HK-2 (cell line): Measurements from ENCODE around the gene CRYBA1.
"Not testable (repeated sequence)": the region's sequence is repeated elsewhere in the genome, so short reads cannot be mapped to it uniquely, and the experiment has no call there.

Experiments used
- DNase-seq: peaks from one replicate; pipeline ENCODE4 v3.0.0-alpha.2; 2018; ENCODE audit not compliant: unreplicated experiment

The CRYBA1 gene, protein sequence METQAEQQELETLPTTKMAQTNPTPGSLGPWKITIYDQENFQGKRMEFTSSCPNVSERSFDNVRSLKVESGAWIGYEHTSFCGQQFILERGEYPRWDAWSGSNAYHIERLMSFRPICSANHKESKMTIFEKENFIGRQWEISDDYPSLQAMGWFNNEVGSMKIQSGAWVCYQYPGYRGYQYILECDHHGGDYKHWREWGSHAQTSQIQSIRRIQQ

DNA sequence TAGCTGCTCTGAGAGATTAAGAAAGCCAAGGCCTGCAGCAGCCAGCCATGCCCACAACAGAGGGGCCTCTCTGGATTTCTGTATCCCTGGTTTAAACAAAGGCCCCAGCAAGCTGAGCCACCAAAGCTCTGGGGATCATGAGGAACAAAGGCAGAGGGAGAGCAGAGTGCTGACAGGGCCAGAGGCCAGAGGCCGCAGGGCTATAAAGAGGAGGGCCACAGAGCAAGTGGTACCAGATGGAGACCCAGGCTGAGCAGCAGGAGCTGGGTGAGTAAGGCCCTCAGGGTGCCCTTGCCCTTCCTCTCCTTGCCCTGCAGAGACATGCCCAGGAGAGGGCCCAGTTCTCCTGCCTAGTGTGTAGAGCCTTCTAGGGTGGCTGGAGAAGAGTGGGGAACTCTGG, at the start of gene CRYBA1:
Gene CRYBA1, plus strand, starts transcription at position 232 of the 400 bp plus-strand sequence. Its CDS starts 5 bp downstream, at position 237.
- no peak for DNase-seq

DNA sequence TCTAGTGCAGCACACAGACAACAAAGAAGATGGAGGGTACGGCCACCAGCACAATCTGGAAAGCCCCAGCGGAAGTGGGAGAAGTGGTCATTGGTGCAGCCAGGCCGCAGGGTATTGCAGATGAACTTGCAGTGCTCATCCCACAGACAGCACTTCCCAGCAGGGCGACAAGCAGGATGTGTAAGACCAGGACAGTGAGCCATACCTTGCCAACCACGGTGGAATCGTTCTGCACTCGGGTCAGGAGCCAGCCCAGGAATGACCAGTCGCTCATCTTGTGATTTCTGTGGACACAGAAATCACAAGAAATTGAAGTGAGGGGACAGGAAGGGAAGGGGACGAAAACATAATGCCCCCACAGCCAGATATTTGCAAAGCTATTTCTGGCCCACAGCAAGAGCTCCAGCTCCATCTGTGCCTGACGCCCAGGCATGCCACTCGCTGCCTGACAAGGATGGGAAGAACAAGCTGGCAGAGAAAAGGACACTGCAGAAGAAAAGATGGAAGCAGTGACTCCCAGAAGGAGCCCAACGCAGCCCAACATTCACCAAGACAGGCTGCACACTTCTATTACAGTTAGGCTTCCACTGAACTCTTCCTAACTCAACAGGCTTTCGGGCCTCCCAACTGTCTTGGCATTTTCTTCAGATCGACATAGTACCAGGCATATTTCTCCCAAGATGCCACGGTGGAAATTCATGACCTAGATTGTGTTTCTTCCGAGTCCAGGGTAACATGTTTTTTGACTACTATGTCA, 49.0 kb upstream of the CRYBA1 start:
- no peak for DNase-seq

DNA sequence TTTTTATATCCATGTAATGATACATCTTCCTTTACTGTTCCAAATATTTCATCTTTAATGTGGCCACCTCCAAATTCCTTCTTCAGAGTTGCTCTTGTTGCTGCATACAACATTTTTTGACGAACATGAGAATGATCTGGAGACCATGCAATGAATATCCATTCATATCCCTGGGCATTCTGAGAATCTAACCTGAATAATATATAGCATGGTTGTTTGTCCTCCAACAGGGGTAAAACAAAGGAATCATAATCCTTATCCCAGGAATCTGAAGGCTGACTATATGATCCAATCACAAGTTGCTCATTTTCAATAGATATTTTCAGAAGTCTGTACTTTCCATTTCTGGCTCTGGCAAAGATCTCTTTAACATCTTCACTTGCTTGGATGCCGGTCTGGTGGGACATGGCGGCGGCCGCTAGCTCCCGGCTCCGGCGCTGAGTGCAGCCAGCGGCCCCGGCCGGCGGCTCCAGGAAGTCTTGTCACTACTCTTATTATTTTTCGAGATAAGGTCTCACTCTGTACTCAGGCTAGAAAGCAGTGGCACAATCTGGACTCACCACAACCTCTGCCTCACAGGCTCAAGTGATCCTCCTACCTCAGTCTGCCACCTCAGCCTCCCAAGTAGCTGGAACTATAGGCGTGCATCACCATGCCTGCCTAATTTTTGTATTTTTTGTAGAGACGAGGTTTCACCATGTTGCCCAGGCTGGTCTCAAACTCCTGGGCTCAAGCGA, 42.4 kb upstream of the CRYBA1 start:
- DNase-seq = not testable (repeated sequence)

DNA sequence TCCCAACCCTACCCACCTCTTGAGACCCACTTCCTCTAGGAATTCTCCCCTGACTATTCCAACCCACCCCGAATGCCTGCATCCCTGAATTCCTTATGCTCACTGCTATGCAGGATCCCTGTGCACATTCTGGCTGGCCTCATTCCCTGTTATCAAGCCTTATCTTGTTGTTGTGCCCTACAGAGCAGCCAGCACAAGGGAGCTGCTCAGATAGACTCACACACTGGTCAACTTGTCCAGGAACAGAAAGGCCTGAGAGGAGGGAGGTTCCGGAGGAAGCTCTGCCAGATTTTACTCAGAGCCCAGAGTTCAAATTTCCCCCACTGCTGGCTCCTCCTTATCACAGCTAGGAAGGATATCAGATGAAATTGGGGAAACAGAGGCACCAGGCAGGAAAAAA, 41.6 kb upstream of the CRYBA1 start:
- no peak for DNase-seq

DNA sequence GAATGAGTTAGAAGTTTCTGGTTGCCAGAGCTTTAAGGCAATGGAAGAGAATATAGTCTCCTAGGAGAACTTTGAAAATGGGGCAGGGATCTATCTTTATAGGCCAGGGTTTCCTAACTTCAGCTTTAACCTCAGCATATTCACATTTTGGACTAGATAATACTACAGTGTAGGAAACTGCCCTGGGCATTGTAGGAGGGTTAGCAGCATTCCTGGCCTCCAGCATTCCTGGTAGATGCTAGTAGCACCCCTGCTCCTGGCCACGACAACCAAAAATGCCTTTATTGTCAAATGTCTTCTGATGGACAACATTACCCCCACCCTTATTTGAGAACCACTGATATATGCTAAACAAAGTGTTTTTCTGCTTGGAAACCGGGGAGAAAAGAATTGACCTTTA, 38.7 kb upstream of the CRYBA1 start:
- no peak for DNase-seq

DNA sequence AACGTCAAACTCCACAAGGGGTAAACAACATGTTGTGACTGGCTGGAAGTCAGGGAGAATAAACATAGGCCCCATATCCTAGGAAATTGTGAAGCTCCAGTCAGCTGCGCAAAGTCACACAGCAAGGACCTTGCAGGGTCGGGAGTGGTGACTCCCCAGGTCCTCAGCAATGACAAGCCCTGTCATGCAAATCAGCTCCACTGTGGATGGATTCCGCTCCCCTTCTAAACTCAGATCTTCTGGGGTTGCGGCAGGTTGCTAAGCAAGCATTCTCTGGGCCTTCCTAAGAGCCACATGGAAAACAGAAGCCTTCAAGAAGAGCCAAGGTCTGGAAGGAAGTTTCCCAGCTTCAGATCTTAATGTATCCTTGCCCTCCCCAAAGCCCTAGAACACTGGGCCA, 37.6 kb upstream of the CRYBA1 start:
- no peak for DNase-seq

DNA sequence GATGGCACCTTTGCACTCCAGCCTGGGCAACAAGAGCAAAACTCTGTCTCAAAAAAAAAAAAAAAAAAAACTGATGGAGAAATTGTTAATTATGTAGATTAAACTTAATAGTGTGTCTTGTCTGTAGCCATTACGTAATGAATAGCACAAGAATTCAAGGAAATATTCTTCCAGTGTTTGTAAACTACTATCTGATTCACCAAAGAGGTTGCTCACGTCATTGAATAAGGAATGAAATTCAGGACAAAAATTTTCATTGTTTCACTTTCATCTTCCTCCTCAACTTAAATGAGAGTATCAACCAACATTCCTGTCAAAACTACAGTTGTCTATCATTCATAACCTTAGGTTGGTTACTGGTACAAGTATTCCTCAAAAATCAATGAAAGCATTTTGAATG, 35.8 kb upstream of the CRYBA1 start:
- no peak for DNase-seq

DNA sequence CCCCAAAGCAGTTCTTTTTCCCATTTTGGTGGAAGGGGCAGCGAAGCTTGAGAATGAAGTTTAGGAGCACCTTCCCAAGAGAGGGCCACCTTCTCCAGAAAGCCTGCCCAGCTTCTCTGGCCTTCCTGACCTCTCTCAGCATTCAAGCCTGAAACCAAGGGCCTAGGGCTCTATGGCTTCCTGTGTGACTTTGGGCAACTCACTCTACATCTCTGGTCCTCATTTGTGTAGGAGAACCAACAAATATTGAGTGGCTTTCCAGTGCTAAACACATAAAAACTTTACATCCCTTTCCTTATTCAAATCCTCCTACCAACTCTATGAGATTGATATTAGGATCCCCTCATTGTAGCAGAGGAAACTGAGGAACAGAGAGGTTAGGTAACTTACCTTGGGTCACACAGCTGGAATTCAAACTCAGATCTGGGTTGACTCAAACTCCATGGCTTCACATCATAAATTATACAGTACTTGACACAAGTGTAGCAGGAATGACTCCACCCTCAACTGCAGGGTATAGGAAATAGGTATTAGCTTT, 34.5 kb upstream of the CRYBA1 start:
- no peak for DNase-seq

DNA sequence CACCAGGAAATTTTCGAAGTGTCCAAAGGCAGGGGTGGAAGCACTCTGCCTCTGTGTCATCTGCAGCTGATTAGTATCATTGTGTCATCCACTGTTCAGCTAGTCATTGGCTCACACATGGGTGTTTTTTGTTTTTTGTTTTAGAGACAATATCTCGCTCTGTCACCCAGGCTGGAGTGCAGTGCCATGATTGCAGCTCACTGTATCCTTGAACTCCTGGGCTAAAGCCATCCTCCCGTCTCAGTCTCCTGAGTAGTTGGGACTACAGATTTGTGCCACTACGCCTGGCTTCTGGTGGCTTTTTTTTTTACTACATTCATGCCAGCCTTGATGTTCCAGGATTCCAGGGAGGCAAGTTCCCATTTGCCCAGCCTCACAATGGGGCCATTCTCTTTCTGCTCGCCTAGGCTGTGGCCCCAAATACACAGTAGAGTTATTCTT, 34.0 kb upstream of the CRYBA1 start:
- DNase-seq = no peak

DNA sequence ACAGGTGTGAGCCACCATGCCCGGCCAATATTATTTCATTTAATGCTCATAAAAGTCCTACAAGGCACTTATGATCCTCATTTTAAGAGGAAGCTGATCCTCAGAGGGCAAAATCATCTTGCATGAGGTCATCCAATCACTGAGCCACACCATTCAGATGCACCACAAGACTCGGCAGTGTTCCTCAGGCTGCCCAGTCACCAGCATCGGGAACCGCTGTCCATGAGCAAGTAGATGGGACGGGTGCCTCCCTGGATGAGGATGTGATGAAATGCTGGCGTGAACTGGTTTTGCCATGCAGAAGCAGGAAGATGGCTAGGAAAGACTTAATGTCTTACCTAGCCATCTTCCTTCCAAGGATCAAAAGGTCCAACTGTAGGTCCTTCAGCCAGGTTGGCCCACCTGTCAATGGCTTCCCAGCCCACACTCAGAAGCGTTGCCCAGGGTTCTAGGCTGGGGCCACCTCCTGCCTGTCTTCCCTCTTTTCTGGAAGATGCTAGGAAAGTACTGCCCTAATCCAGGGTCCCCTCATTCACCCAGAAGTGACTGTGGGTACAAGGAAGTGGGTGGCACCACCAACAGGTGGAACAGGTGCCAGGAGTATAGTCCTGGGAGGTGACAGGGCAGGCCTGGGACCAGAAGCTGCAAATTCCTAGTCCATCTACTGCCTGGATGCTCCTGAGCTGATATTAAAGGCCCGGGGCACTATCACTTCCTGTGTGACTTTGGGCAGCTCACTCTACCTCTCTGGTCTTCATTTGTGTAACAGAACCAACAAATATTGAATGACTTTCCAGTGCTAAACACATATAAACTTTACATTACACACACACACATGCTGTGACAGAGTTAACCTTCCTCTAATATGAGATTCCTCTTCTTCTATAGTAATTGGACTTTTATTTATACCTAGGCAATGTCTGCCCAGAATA, 32.2 kb upstream of the CRYBA1 start:
- no peak for DNase-seq

DNA sequence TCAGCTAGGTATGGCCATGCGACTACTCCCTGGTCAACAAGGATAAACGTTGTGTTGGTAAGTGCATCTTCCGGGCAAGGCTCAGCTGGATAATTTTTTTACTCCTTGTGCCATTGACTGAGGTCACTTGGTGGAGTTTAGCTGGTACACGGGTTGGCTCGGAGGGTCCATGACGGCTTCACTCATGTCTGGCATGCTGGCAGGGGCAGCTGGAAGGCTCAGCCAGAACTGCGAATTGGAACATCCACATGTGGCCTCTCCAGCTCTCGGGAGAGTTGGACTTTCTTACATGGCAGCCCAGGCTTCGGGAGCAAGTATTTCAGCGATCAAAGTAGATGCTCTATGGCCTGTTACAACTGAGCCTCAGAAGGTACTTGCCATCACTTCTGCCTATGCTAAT, 31.5 kb upstream of the CRYBA1 start:
- DNase-seq = no peak

DNA sequence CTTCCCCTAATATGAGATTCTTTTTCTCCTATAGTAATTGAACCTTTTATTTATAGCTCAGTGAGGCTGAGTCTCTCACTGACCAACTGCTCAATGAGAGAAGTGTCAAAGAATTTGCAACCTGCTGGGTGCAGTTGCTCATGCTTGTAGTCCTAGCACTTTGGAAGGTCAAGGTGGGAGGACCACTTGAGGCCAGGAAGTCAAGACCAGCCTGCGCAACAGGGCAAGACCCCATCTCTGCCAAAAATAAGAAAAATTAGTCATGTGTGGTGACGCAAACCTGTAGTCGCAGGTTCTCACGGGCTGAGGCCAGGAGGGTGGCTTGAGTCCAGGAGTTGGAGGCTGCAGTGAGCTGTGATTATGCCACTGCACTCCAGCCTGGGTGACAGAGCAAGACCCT, 30.9 kb upstream of the CRYBA1 start:
- no peak for DNase-seq

DNA sequence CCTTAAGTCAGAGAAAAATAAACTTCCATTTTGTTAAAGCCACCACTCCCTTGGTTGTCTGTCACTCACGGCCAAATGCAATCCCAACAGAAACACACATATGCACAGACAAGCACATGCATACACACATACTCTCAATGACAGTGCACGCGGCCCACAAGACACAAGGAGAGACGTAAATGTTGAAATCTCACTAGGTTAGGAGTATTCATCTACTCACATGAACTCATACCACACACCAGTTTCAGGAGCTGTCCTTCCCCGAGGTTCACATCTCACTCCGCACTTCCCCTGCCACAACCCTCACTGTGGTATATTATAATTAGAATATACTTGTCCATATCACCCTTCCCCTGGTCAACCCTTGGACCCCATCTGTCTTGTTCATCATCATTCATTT, 30.5 kb upstream of the CRYBA1 start:
- DNase-seq = no peak

DNA sequence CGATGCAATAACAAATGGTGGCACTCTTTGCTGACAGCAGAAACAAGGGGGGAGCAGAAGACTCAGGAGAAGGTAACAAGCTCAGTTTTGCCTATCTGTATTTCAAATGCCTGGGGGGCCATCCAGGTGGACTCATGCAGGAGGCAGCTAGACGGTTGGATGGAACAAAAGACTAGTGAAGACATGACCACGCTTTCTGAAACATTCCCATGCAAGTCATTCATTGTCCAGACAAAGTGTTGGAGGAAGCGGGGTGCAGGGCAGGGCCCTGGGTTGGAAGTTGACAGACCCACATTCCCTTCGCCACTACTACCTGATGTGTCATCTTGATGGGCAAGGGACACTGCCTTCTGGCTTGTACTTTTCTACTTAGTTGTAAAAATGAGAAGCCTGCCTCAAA, 29.8 kb upstream of the CRYBA1 start:
- no peak for DNase-seq

DNA sequence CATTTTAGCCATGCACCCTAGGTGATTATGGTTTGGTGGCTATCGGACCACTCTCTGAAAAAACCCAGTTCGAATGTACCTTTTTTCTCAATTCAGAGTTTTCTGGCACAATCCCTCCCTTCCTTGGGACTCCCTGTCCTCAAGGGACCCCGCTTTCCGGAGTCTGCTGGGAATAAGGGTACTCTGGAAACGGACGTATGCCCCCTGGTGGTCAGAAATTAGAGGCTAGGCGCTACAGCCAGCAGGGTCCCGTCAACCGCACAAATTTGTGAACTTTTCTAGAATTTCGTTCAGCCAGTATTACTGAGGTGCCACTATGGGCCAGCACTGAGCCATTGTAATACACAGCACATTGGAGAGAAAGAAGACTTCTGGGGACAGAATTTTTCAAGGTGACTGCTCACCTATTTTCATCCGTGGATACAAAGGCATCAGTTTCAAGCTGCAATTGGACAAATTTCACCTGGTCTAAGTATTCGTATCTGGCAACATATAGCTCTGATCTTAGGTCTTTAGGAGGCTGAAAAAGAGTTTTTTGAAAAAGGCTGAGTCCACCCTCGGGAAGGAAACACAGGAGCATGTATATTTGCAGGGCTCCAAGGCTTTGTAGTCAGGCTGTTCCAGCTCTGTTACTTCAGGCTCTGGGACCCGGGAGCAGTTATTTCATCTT, 27.1 kb upstream of the CRYBA1 start:
- DNase-seq = peak; percentile 76

DNA sequence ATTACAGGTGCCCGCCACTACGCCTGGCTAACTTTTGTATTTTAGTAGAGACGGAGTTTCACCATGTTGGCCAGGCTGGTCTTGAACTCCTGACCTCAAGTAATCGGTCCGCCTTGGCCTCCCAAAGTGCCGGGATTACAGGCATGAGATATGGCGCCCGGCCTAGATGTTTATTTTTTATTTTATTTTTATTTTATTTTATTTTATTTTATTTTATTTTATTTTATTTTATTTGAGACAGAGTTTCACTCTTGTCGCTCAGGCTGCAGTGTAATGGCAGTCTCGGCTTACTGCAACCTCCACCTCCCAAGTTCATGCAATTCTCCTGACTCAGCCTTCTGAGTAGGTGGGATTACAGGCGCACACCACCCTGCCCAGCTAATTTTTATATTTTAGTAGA, 25.3 kb upstream of the CRYBA1 start:
- not testable (repeated sequence) for DNase-seq

DNA sequence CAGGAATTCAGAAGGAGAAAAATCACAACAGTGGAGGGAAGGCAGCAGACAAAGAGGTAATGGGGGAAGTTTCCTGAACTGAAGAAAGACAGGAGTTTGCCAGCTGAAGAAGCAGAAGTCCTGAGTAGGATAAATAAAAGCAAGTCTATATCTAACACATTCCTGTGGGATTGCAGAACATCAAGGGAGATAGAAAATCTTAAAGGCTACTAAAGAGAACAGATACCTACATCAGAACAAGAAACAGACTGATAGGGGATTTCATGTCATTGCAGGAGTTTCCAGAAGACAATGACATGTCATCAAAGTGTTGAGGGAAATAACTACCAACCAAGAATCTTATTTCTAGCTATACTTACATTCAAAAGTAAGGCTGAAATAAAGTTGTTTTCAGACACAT, 21.3 kb upstream of the CRYBA1 start:
- DNase-seq = no peak

DNA sequence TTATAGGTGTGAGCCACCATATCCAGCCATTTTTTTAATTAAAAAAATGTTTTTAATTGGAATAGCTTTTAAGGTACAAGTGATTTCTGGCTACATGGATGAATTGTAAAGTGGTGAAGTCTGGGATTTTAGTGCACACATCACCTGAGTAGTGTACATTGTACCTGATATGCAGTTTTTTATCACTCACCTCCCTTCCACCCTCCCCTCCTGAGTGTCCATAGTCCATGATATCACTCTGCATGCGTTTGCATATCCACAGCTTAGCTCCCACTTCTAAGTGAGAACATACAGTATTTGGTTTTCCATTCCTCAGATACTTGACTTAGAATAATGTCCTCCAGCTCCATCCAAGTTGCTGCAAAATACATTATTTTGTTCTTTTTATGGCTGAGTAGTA, 13.4 kb upstream of the CRYBA1 start:
- no peak for DNase-seq

DNA sequence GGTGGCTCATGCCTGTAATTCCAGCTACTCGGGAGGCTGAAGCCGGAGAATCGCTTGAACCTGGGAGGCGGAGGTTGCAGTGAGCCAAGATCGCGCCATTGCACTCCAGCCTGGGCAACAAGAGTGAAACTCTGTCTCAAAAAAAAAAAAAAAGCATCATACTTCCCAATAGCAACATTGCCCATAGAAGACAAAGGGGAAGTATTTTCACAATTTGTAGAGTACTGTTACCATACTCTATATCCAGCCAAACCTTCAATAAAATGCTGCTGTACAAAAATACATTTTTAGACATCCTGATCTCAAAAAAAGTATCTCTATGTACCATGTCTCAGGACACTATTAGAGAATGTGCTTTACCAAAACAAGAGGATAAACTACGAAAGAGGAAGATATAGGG, 11.7 kb upstream of the CRYBA1 start:
- DNase-seq = not testable (repeated sequence)

DNA sequence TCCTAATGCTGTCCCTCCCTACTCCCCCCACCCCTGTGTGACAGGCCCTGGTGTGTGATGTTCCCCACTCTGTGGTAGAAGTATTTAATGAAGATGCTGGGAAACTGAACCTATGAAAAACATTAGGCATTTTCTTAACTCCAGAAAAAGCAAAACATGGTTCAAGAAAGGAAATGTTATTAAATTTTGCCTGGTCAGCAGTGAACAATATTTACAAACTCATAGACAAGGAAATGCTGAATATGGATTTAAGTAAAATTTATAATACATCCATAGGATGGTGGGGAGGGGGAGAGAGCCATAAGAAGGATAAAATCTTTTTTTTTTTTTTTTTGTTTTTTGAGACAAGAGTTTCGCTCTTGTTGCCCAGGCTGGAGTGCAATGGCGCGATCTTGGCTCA, 10.8 kb upstream of the CRYBA1 start:
- no peak for DNase-seq
